Measurements from ENCODE around the gene BCL10. TPM values are rescaled to one million over a fixed set of nuclear protein-coding genes. Genes with fewer than 3 reads are reported as not detected.

The BCL10 gene
- polyA plus RNA-seq, 1 of the 3 experiments (the other 2 are of a cell fraction): 5.8 TPM

- TF ChIP-seq NRF1 (IDR thresholded peaks at IDR 0.05; ENCODE audit: low read depth, low read length) (no peak), CHD2 (IDR thresholded peaks at IDR 0.05; ENCODE audit: low read length, partially characterized antibody) (no peak), PBX3 (IDR thresholded peaks at IDR 0.05) (no peak), NFIC (IDR thresholded peaks at IDR 0.05; ENCODE audit: borderline replicate concordance) (no peak), EP300 (IDR thresholded peaks at IDR 0.05; ENCODE audit: borderline replicate concordance in 1 of 2, low read depth in 1 of 2, low read length in 1 of 2) (no peak), GABPA (IDR thresholded peaks at IDR 0.05; ENCODE audit: low read depth) (no peak), MXI1 (IDR thresholded peaks at IDR 0.05; ENCODE audit: low read depth, low read length) (no peak), FOSL2 (IDR thresholded peaks at IDR 0.05; ENCODE audit: borderline replicate concordance, low read depth) (no peak), TCF12 (IDR thresholded peaks at IDR 0.05) (no peak), REST (IDR thresholded peaks at IDR 0.05; ENCODE audit: low read depth, low read length) (no peak), TEAD4 (IDR thresholded peaks at IDR 0.05; ENCODE audit: borderline replicate concordance, insufficient read depth) (no peak), FOXJ3 (CRISPR knock-in tag; IDR thresholded peaks at IDR 0.05) (no peak), USF2 (IDR thresholded peaks at IDR 0.05; ENCODE audit: borderline replicate concordance, low read depth, low read length) (no peak), MAX (IDR thresholded peaks at IDR 0.05; ENCODE audit: low read depth) (no peak), FOXM1 (IDR thresholded peaks at IDR 0.05; ENCODE audit: low read depth) (no peak), SMC3 (IDR thresholded peaks at IDR 0.05; ENCODE audit: low read depth, low read length) (no peak)
- DNase-seq: no peak
- CTCF ChIA-PET: interaction anchor here (1.2 kb wide), 1 partner anchor 393 kb away, joined by 3 read pairs; no protein-coding TSS in a partner anchor
- H3K27me3 ChIP-seq (ENCODE audit: insufficient read depth): no peaks in the 10 kb centered on the region
- H3K9me3 ChIP-seq: no peaks in the 10 kb centered on the region
- WGBS (ENCODE audit: low lambda C conversion rate): 65% methylated on average over 3 of the region's 3 CpGs
- POLR2A ChIA-PET: no interaction called here
- H3K9me2 ChIP-seq: no peaks in the 10 kb centered on the region
- peaks cover 19% of the 10 kb centered on the region for H3F3A ChIP-seq (replicated peaks; ENCODE audit: insufficient read depth)
- H3K79me2 ChIP-seq (ENCODE audit: insufficient read depth): no peaks in the 10 kb centered on the region
- no peak overlapping the region for H3K27ac ChIP-seq (ENCODE audit: low read depth in 2 of 2, low read length in 1 of 2)
- H3K9ac ChIP-seq: no peak overlapping the region
- H2AFZ ChIP-seq (ENCODE audit: low read depth): no peak overlapping the region
- peaks cover 0 to 17% of the 10 kb centered on the region in 2 experiments; a peak in 3 of 4 replicates for H3K4me1 ChIP-seq (ENCODE audit: control insufficient read depth in 1 of 2, insufficient read depth in 2 of 2, low read depth in 1 of 2, low read length in 1 of 2)
- H3K36me3 ChIP-seq (replicated peaks in 1 of 2; ENCODE audit: control insufficient read depth in 1 of 2, insufficient read depth in 2 of 2, low read length in 1 of 2): no peaks in the 10 kb centered on the region
- no peaks in the 10 kb centered on the region for H4K20me1 ChIP-seq (ENCODE audit: insufficient read depth)
- no peak overlapping the region for H3K4me2 ChIP-seq
- H3K4me3 ChIP-seq (ENCODE audit: low read depth in 2 of 2, low read length in 1 of 2): no peak overlapping the region
Observed at GRCh38 chr1:85300140-85300539, 23.7 kb upstream of the BCL10 start.

Data from SK-N-SH (cell line).